Measurements from ENCODE around the gene MCC.

DNA sequence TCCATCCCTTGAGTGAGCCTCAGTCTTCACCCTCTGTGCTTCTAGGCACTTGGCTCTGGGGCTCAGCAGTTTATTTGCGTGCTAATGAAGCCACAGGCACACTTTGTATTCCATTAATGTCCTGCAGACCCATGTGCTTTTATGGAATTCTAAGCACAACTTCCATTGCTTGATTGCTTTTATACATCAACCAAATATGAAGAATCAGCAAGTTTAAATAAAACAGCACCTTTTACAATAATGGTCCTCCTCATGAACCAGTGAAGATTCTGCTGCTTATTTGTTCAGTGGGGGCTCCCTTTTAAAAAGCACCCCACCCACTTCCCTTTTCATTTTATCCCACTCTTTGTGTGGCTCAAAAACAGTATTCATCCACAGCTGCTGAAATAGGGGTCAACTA is 451.4 kb downstream of the MCC start:
- TF ChIP-seq POLR2A (IDR thresholded peaks at IDR 0.05; ENCODE audit: low read depth), result no peak
- TF ChIP-seq, protein P1, sequence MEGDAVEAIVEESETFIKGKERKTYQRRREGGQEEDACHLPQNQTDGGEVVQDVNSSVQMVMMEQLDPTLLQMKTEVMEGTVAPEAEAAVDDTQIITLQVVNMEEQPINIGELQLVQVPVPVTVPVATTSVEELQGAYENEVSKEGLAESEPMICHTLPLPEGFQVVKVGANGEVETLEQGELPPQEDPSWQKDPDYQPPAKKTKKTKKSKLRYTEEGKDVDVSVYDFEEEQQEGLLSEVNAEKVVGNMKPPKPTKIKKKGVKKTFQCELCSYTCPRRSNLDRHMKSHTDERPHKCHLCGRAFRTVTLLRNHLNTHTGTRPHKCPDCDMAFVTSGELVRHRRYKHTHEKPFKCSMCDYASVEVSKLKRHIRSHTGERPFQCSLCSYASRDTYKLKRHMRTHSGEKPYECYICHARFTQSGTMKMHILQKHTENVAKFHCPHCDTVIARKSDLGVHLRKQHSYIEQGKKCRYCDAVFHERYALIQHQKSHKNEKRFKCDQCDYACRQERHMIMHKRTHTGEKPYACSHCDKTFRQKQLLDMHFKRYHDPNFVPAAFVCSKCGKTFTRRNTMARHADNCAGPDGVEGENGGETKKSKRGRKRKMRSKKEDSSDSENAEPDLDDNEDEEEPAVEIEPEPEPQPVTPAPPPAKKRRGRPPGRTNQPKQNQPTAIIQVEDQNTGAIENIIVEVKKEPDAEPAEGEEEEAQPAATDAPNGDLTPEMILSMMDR (IDR thresholded peaks at IDR 0.05), result no peak
- no peak for TF ChIP-seq POLR2AphosphoS5 (IDR thresholded peaks at IDR 0.05)
- TF ChIP-seq EP300 (IDR thresholded peaks at IDR 0.05), result no peak
